Glutamatergic neuron (in vitro differentiated cells): Measurements from ENCODE around the gene TMBIM4. TPM values are rescaled to one million over a fixed set of nuclear protein-coding genes. Genes with fewer than 3 reads are reported as not detected.

Experiments
- DNase-seq: peaks from one replicate; pipeline ENCODE4 v3.0.0; 2022
- H3K27ac Mint-ChIP-seq: one replicate; pipeline ENCODE4 v1.8.0; 2020; ENCODE audit warnings: mild to moderate bottlenecking, mixed read lengths, inconsistent platforms; ENCODE audit not compliant: unreplicated experiment
- H3K27me3 Mint-ChIP-seq: one replicate; pipeline ENCODE4 v1.8.0; 2020; ENCODE audit warnings: mild to moderate bottlenecking, moderate library complexity, mixed read lengths, inconsistent platforms; ENCODE audit not compliant: unreplicated experiment
- H3K36me3 Mint-ChIP-seq: one replicate; pipeline ENCODE4 v1.8.0; 2020; ENCODE audit warnings: mild to moderate bottlenecking, mixed read lengths, inconsistent platforms; ENCODE audit not compliant: unreplicated experiment
- H3K4me1 Mint-ChIP-seq: one replicate; pipeline ENCODE4 v1.8.0; 2020; ENCODE audit warnings: mild to moderate bottlenecking, low read depth, mixed read lengths, inconsistent platforms; ENCODE audit not compliant: unreplicated experiment
- H3K4me3 Mint-ChIP-seq: one replicate; pipeline ENCODE4 v1.8.0; 2020; ENCODE audit warnings: mild to moderate bottlenecking, mixed read lengths, inconsistent platforms; ENCODE audit not compliant: unreplicated experiment
- H3K9me3 Mint-ChIP-seq: one replicate; pipeline ENCODE4 v1.8.0; 2020; ENCODE audit warnings: mild to moderate bottlenecking, moderate library complexity, mixed read lengths, inconsistent platforms; ENCODE audit not compliant: unreplicated experiment
- total RNA-seq: library from RNA; stranded (reverse); fragmentation: NEBNext Ultra II Directional; extraction: Animal tissue kit (Norgen Biotek cat#: 25700); gene quantifications from one replicate; pipeline ENCODE4 v1.2.1, GENCODE V29; 2021; ENCODE audit not compliant: unreplicated experiment
- TF ChIP-seq, protein P1 (sequence below): fragments of 200-600 bp; sonication (generic); IDR thresholded peaks from one replicate; pipeline ENCODE4 v1.5.0; 2021; ENCODE audit not compliant: partially characterized antibody, unreplicated experiment

TMBIM4 gene
- total RNA-seq, 1 donor from 2014 or later: 26.6 TPM

DNA sequence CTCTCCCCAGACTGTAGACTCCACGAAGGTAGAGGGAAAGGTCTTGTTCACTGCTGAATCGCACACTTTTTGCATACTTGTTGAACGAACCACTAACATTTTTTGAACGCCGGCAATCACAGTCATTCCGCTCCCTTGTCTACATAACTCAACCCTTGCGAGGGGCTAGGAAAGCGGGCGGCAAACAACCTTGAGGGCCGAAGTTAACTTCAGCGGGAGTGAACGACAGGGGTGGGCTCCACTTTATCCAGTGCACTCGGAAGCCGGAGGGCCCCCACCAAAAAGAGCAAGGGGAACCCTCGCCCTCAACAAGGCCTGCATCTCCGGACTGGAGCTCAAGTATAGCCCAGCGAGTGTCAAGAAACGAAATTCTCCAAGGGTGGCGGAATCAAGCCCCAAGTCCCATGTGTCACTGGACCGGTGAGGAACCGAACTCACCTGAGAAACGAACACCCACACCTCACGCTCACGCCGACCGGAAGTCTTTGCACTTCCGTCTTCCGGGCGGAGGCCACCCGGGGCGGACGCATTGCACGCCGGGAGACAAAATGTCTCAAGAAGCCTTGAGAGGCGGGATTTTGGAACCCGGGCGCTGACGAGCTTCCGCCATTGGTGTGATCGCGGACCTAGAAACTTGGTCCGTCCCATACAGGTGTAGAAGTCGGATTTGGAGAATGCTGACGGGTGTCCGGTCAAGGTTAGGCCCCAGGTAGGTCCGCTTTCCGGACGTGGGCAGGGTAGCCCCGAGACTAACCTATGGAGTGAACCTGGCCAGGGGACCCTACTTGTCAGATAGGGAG is 39.3 kb downstream of the TMBIM4 start, which contains the start of gene LLPH:
Gene LLPH (minus strand): TSS at position 484 of the 800 bp plus-strand sequence. CDS start 1,644 bp downstream, outside the sequence.
- H3K27ac Mint-ChIP-seq: peak within 1 kb of the TSS; percentile 41
- peak; percentile 88 for DNase-seq
- H3K36me3 Mint-ChIP-seq: no peaks in the 10 kb centered on the region
- TF ChIP-seq, protein P1, sequence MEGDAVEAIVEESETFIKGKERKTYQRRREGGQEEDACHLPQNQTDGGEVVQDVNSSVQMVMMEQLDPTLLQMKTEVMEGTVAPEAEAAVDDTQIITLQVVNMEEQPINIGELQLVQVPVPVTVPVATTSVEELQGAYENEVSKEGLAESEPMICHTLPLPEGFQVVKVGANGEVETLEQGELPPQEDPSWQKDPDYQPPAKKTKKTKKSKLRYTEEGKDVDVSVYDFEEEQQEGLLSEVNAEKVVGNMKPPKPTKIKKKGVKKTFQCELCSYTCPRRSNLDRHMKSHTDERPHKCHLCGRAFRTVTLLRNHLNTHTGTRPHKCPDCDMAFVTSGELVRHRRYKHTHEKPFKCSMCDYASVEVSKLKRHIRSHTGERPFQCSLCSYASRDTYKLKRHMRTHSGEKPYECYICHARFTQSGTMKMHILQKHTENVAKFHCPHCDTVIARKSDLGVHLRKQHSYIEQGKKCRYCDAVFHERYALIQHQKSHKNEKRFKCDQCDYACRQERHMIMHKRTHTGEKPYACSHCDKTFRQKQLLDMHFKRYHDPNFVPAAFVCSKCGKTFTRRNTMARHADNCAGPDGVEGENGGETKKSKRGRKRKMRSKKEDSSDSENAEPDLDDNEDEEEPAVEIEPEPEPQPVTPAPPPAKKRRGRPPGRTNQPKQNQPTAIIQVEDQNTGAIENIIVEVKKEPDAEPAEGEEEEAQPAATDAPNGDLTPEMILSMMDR: no peak
- peak within 1 kb of the TSS; percentile 98 for H3K4me3 Mint-ChIP-seq
- peaks cover 5% of the 10 kb centered on the region for H3K9me3 Mint-ChIP-seq
- peaks cover 10% of the 10 kb centered on the region for H3K4me1 Mint-ChIP-seq
- H3K27me3 Mint-ChIP-seq: no peaks in the 10 kb centered on the region

DNA sequence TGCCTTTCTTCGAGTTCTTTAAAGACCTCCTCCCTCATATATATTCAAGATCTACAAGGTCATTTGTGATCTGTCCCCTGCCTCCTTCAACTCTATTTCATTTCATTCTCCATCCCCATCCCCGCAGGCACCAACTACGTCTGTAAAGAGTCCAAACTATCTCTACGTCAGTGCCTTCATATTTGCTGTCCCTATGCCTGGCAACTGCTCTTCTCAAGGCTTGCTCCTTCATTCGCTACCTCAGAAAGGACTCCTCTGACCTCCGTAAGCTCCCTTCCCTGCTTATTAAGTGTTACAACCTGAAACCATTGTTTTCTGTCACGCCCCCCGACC is 39.9 kb downstream of the TMBIM4 start:
- no peaks in the 10 kb centered on the region for H3K27me3 Mint-ChIP-seq
- no peaks in the 10 kb centered on the region for H3K36me3 Mint-ChIP-seq
- DNase-seq: no peak
- H3K27ac Mint-ChIP-seq: peak overlapping the region; percentile 41
- H3K9me3 Mint-ChIP-seq: peaks cover 5% of the 10 kb centered on the region
- H3K4me3 Mint-ChIP-seq: peak overlapping the region; percentile 98
- TF ChIP-seq, protein P1: no peak
- peaks cover 10% of the 10 kb centered on the region for H3K4me1 Mint-ChIP-seq

DNA sequence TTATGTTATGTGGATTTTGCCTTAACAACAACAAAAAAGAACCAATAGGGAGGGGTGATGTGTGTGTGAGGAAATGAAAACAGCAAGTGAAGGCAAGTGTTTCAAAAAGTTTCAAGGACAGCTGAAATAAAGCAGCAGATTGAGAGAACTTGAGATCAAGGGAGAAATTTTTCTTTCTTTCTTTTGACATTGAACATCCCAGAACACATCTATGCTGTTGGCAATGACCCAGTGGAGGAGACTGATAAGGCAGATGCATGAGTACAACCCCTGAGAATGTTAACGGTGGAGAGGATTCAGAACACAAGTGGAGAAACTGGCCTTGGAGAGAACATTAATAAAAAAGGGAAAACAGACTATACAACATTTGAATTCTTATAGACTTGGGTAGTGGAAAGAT is 42.1 kb downstream of the TMBIM4 start:
- no peak overlapping the region for H3K4me3 Mint-ChIP-seq
- TF ChIP-seq, protein P1: no peak
- no peak overlapping the region for H3K27ac Mint-ChIP-seq
- no peak for DNase-seq
- peaks cover 4% of the 10 kb centered on the region for H3K9me3 Mint-ChIP-seq
- H3K36me3 Mint-ChIP-seq: no peaks in the 10 kb centered on the region
- H3K4me1 Mint-ChIP-seq: peaks cover 10% of the 10 kb centered on the region
- H3K27me3 Mint-ChIP-seq: no peaks in the 10 kb centered on the region

DNA sequence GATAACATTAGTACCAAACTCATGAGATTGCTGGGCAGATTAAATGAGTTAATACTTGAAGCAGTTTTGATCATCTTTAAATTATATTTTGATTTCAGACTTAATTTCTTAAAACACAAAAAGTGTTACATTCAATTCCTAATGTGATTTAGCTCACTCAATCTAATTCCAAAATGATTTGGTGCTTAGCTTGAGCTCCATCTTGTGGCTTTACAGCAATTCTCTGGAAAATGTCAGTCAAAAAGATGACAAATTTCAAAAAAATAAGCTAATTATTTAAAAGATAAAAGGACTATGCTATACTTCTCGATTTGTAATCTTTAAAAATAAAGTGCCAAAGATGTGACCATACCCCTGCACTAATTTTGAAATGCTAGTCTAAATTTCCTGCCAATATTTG is 49.3 kb downstream of the TMBIM4 start:
- H3K9me3 Mint-ChIP-seq: no peaks in the 10 kb centered on the region
- TF ChIP-seq, protein P1: no peak
- no peaks in the 10 kb centered on the region for H3K4me1 Mint-ChIP-seq
- H3K27ac Mint-ChIP-seq: no peak overlapping the region
- H3K4me3 Mint-ChIP-seq: no peak overlapping the region
- no peak for DNase-seq
- no peaks in the 10 kb centered on the region for H3K27me3 Mint-ChIP-seq
- H3K36me3 Mint-ChIP-seq: no peaks in the 10 kb centered on the region

- H3K4me3 Mint-ChIP-seq: no peak overlapping the region
- TF ChIP-seq, protein P1: no peak
- H3K27me3 Mint-ChIP-seq: no peaks in the 10 kb centered on the region
Observed at GRCh38 chr12:66119870-66120241, 49.9 kb downstream of the TMBIM4 start.

More at GRCh38 chr12:66119870-66120241, 49.9 kb downstream of the TMBIM4 start:
- H3K27ac Mint-ChIP-seq: no peak overlapping the region
- H3K9me3 Mint-ChIP-seq: no peaks in the 10 kb centered on the region
- no peaks in the 10 kb centered on the region for H3K36me3 Mint-ChIP-seq
- no peak for DNase-seq
- H3K4me1 Mint-ChIP-seq: no peaks in the 10 kb centered on the region
